ENCODE measurements around the gene NEU3.
"Not testable (repeated sequence)": the region's sequence is repeated elsewhere in the genome, so short reads cannot be mapped to it uniquely, and the experiment has no call there.

Gene NEU3

GRCh38 chr11:74980634-74981033 lies 8.1 kb upstream of the NEU3 start:
- DNase-seq: no peak
- intact Hi-C loops (cut with DNase I): no loop called here

GRCh38 chr11:74981888-74982287 lies 6.8 kb upstream of the NEU3 start:
- intact Hi-C loops (cut with DNase I): no loop called here
- no peak for DNase-seq

- intact Hi-C loops (cut with DNase I): no loop called here
- no peak for DNase-seq
Measured at GRCh38 chr11:74984070-74984469, 4.7 kb upstream of the NEU3 start.

GRCh38 chr11:74984730-74985129 lies 4.0 kb upstream of the NEU3 start:
- intact Hi-C loops (cut with DNase I): no loop called here
- no peak for DNase-seq

GRCh38 chr11:74989260-74989638 lies 516 bp downstream of the NEU3 start:
- DNase-seq: no peak
- intact Hi-C loops (cut with DNase I): no loop called here

GRCh38 chr11:74990150-74990549 lies 1.4 kb downstream of the NEU3 start:
- intact Hi-C loops (cut with DNase I): not testable (repeated sequence)

GRCh38 chr11:74990941-74991340 lies 2.2 kb downstream of the NEU3 start:
- intact Hi-C loops (cut with DNase I): no loop called here
- no peak for DNase-seq

More at GRCh38 chr11:74990150-74990549, 1.4 kb downstream of the NEU3 start:
- not testable (repeated sequence) for DNase-seq

- no peak for DNase-seq
- intact Hi-C loops (cut with DNase I): no loop called here
Measured at GRCh38 chr11:74992852-74993251, 4.1 kb downstream of the NEU3 start.

GRCh38 chr11:75000975-75001354 lies 12.2 kb downstream of the NEU3 start:
- no peak for DNase-seq
- intact Hi-C loops (cut with DNase I): no loop called here

GRCh38 chr11:75001686-75002085 lies 13.0 kb downstream of the NEU3 start:
- intact Hi-C loops (cut with DNase I): no loop called here
- no peak for DNase-seq

GRCh38 chr11:75002516-75002915 lies 13.8 kb downstream of the NEU3 start:
- no peak for DNase-seq
- intact Hi-C loops (cut with DNase I): no loop called here

- no peak for DNase-seq
- intact Hi-C loops (cut with DNase I): no loop called here
Measured at GRCh38 chr11:75004215-75004614, 15.5 kb downstream of the NEU3 start.

- intact Hi-C loops (cut with DNase I): no loop called here
- DNase-seq: no peak
Measured at GRCh38 chr11:75011357-75011756, 22.6 kb downstream of the NEU3 start.

- DNase-seq: no peak
- intact Hi-C loops (cut with DNase I): no loop called here
Measured at GRCh38 chr11:75011872-75012271, 23.1 kb downstream of the NEU3 start.

GRCh38 chr11:75013051-75013450 lies 24.3 kb downstream of the NEU3 start:
- no peak for DNase-seq
- intact Hi-C loops (cut with DNase I): no loop called here

- DNase-seq: peak in 1 of 42 donors; percentile 3
- intact Hi-C loops (cut with DNase I): no loop called here
Measured at GRCh38 chr11:75014129-75014528, 25.4 kb downstream of the NEU3 start.

- DNase-seq; intact Hi-C loops (cut with DNase I): not testable (repeated sequence)
Measured at GRCh38 chr11:75019200-75019599, 30.5 kb downstream of the NEU3 start.

GRCh38 chr11:75020328-75020727 lies 31.6 kb downstream of the NEU3 start:
- intact Hi-C loops (cut with DNase I): loop anchor here (5.0 to 10.0 kb wide), 2 partner anchors 86 to 227 kb away; no protein-coding TSS in a partner anchor
- DNase-seq: not testable (repeated sequence)

GRCh38 chr11:75022296-75022695 lies 33.6 kb downstream of the NEU3 start:
- no peak for DNase-seq
- intact Hi-C loops (cut with DNase I): loop anchor here (5.0 to 10.0 kb wide), 2 partner anchors 87 to 225 kb away; no protein-coding TSS in a partner anchor

GRCh38 chr11:75022759-75023396 lies 34.1 kb downstream of the NEU3 start:
- intact Hi-C loops (cut with DNase I): loop anchor here (5.0 to 10.0 kb wide), 2 partner anchors 88 to 224 kb away; no protein-coding TSS in a partner anchor
- peak; percentile 42 to 94 (median 86) for DNase-seq

GRCh38 chr11:75023446-75024067 lies 34.8 kb downstream of the NEU3 start:
- DNase-seq: peak in 20 of 42 donors; percentile 13 to 61 (median 35)
- intact Hi-C loops (cut with DNase I): loop anchor here (5.0 to 10.0 kb wide), 2 partner anchors 89 to 224 kb away; no protein-coding TSS in a partner anchor

Data from head of caudate nucleus (tissue), 42 donors.